Measurements from ENCODE around the gene PEAK3.

Gene PEAK3

GRCh38 chr19:2306281-2306806, 24.4 kb upstream of the PEAK3 start:
- Histone ChIP-seq H4K20me1 (peaks cover 0 to 86% (median 57%) of the 10 kb centered on the region in 11 experiments; a peak in 18 of 22 replicates), H3K27me3 (peaks cover 76 to 98% (median 87%) of the 10 kb centered on the region in 11 experiments)

DNA sequence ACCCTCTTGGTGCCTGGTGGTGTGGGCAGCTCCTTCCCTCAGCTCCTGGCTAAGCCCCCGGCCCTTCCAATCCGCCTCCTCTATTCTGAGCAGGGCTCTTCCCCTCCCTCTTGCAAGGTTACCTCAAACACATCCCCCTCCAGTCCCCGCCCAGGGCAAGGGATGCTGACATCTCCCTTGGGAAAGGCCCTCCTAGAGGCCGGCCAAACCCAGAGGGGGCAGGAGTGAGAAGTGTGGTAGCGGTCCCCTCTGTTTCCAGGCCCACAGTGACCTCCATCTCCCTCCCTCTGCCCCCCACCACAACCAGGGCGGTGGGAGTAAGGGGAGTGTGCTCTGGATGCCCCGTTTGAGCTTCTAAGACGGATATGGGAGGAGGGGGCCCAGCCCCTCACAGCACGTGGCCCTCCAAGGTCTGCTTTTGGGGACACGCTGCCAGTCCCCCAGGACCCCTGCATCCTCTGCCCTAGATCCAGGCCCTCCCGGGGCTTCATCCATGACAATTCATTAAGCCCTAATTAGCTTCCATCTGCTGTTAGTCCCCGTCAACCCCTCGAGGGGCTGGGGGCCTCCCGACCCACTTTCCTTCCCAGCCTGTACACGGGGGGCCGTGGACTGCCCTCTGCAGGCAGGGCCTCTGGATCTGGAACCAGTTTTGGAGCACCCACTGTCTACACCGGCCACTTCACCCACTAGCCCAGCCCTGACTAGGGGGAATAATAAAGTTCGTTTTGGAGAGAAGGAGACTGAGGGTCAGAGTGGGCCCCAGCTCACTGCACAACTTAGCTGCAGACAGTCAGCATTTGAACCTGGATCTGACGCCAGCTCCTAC, 23.7 kb upstream of the PEAK3 start:
- peaks cover 21 to 92% (median 78%) of the 10 kb centered on the region in 10 experiments for H3K4me1 ChIP-seq
- peaks cover 0 to 4% (median 0%) of the 10 kb centered on the region in 11 experiments; a peak in 1 of 22 replicates for H3K9me3 ChIP-seq (replicated peaks in 1 of 11)
- TF ChIP-seq Cebpa-rat (IDR thresholded peaks at IDR 0.05): no peak
- H3K4me3 ChIP-seq: no peak overlapping the region
- H3K27ac ChIP-seq: no peak overlapping the region
- 0 out of 22 replicates have a peak, but pooled peaks cover 0 to 10% (median 0%) of the 10 kb centered on the region in 11 experiments for H3K36me3 ChIP-seq
- H3K27me3 ChIP-seq: peaks cover 76 to 100% (median 89%) of the 10 kb centered on the region in 11 experiments
- peak overlapping the region in 9 of 11 experiments; percentile 39 to 73 (median 68); a peak in 18 of 22 replicates for H3K4me2 ChIP-seq
- peaks cover 0 to 93% (median 64%) of the 10 kb centered on the region in 11 experiments; a peak in 19 of 22 replicates for H4K20me1 ChIP-seq
- peak overlapping the region in 5 of 11 experiments; percentile 1 to 37 (median 18); a peak in 4 of 22 replicates for H3K9ac ChIP-seq

More at GRCh38 chr19:2306281-2306806, 24.4 kb upstream of the PEAK3 start:
- H3K9ac ChIP-seq: no peak overlapping the region
- peaks cover 0 to 2% (median 0%) of the 10 kb centered on the region in 11 experiments; a peak in 1 of 22 replicates for H3K9me3 ChIP-seq (replicated peaks in 1 of 11)
- no peak for TF ChIP-seq Cebpa-rat (IDR thresholded peaks at IDR 0.05)
- H3K4me3 ChIP-seq: no peak overlapping the region
- H3K27ac ChIP-seq: no peak overlapping the region
- peaks cover 16 to 85% (median 72%) of the 10 kb centered on the region in 10 experiments for H3K4me1 ChIP-seq
- 0 out of 22 replicates have a peak, but pooled peaks cover 0 to 8% (median 0%) of the 10 kb centered on the region in 11 experiments for H3K36me3 ChIP-seq
- peak overlapping the region in 7 of 11 experiments; percentile 63 to 73 (median 69); a peak in 10 of 22 replicates for H3K4me2 ChIP-seq

GRCh38 chr19:2303211-2303798, 21.3 kb upstream of the PEAK3 start:
- no peak overlapping the region for H3K27ac ChIP-seq
- H3K27me3 ChIP-seq: peaks cover 63 to 88% (median 68%) of the 10 kb centered on the region in 11 experiments
- peaks cover 0 to 4% (median 0%) of the 10 kb centered on the region in 11 experiments; a peak in 1 of 22 replicates for H3K9me3 ChIP-seq (replicated peaks in 1 of 11)
- H3K4me2 ChIP-seq: peak overlapping the region; percentile 76 to 90 (median 86)
- peaks cover 0 to 92% (median 82%) of the 10 kb centered on the region in 11 experiments; a peak in 19 of 22 replicates for H4K20me1 ChIP-seq
- H3K4me1 ChIP-seq: peaks cover 29 to 93% (median 81%) of the 10 kb centered on the region in 10 experiments
- no peak for TF ChIP-seq Cebpa-rat (IDR thresholded peaks at IDR 0.05)
- 0 out of 22 replicates have a peak, but pooled peaks cover 0 to 10% (median 0%) of the 10 kb centered on the region in 11 experiments for H3K36me3 ChIP-seq
- H3K4me3 ChIP-seq: no peak overlapping the region; a peak in 1 of 20 replicates
- H3K9ac ChIP-seq: peak overlapping the region in 4 of 11 experiments; percentile 14 to 26 (median 16); a peak in 6 of 22 replicates

- no peak for TF ChIP-seq Cebpa-rat (IDR thresholded peaks at IDR 0.05)
- Histone ChIP-seq H3K27ac (0 out of 22 replicates have a peak overlapping the region, but pooled peaks of 2 of the 11 experiments have one; percentile 2 to 9), H3K27me3 (peaks cover 56 to 80% (median 61%) of the 10 kb centered on the region in 11 experiments), H3K4me3 (peak overlapping the region in 6 of 10 experiments; percentile 2 to 47 (median 18); a peak in 8 of 20 replicates), H3K36me3 (peaks cover 0 to 10% (median 0%) of the 10 kb centered on the region in 11 experiments; a peak in 1 of 22 replicates), H3K4me2 (peak overlapping the region; percentile 76 to 90 (median 86)), H3K9me3 (replicated peaks in 1 of 11) (peaks cover 0 to 4% (median 0%) of the 10 kb centered on the region in 11 experiments; a peak in 1 of 22 replicates), H3K9ac (peak overlapping the region in 7 of 11 experiments; percentile 14 to 45 (median 24); a peak in 9 of 22 replicates), H3K4me1 (peaks cover 29 to 95% (median 83%) of the 10 kb centered on the region in 10 experiments), H4K20me1 (peaks cover 0 to 94% (median 86%) of the 10 kb centered on the region in 11 experiments; a peak in 19 of 22 replicates)
Observed at GRCh38 chr19:2302319-2303210, 20.6 kb upstream of the PEAK3 start.

- peaks cover 36 to 60% (median 41%) of the 10 kb centered on the region in 11 experiments for H3K27me3 ChIP-seq
Observed at GRCh38 chr19:2300533-2300932, 18.6 kb upstream of the PEAK3 start.

DNA sequence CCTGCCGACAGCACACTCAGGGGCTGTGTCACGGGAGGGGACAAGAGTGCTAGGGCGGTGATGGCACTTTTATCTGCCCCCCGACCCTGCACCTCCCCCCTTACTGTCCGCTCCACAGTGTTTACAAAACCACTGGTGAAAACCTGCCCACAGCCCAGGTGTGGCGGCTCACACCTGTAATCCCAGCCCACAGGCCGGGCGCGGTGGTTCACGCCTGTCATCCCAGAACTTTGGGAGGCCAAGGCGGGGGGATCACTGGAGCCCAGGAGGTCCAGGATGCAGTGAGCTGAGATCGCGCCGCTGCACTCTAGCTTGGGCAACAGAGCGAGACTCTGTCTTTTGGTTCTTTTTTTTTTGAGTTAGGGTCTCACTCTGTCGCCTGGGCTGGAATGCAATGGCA, 14.2 kb upstream of the PEAK3 start:
- Histone ChIP-seq H3K4me3 (no peak overlapping the region), H3K4me1 (peaks cover 56 to 99% (median 92%) of the 10 kb centered on the region in 10 experiments), H3K9ac (peak overlapping the region in 4 of 11 experiments; percentile 15 to 65 (median 28); a peak in 2 of 22 replicates), H3K27me3 (peaks cover 0 to 29% (median 1%) of the 10 kb centered on the region in 11 experiments; a peak in 9 of 22 replicates), H3K36me3 (peaks cover 0 to 51% (median 34%) of the 10 kb centered on the region in 11 experiments; a peak in 17 of 22 replicates), H3K27ac (no peak overlapping the region), H3K4me2 (peak overlapping the region; percentile 95 to 100 (median 98); a peak in 20 of 22 replicates), H3K9me3 (replicated peaks in 1 of 11) (no peaks in the 10 kb centered on the region), H4K20me1 (peaks cover 11 to 97% (median 87%) of the 10 kb centered on the region in 11 experiments; a peak in 19 of 22 replicates)
- TF ChIP-seq Cebpa-rat (IDR thresholded peaks at IDR 0.05): no peak

More at GRCh38 chr19:2300533-2300932, 18.6 kb upstream of the PEAK3 start:
- H3K9ac ChIP-seq: peak overlapping the region in 2 of 11 experiments; percentile 9 to 19; a peak in 1 of 22 replicates
- peaks cover 0 to 20% (median 8%) of the 10 kb centered on the region in 11 experiments; a peak in 12 of 22 replicates for H3K36me3 ChIP-seq
- H3K4me2 ChIP-seq: peak overlapping the region in 10 of 11 experiments; percentile 33 to 87 (median 80); a peak in 21 of 22 replicates
- peaks cover 0 to 92% (median 78%) of the 10 kb centered on the region in 11 experiments; a peak in 19 of 22 replicates for H4K20me1 ChIP-seq
- H3K4me1 ChIP-seq: peaks cover 33 to 93% (median 85%) of the 10 kb centered on the region in 10 experiments
- H3K9me3 ChIP-seq (replicated peaks in 1 of 11): peaks cover 0 to 4% (median 0%) of the 10 kb centered on the region in 11 experiments; a peak in 1 of 22 replicates
- H3K4me3 ChIP-seq: no peak overlapping the region
- 0 out of 22 replicates have a peak overlapping the region, but pooled peaks of 2 of the 11 experiments have one; percentile 7 to 11 for H3K27ac ChIP-seq
- no peak for TF ChIP-seq Cebpa-rat (IDR thresholded peaks at IDR 0.05)
